ENCODE measurements around the gene HS3ST4. TPM values are rescaled to one million over a fixed set of nuclear protein-coding genes. Genes with fewer than 3 reads are reported as not detected.

HS3ST4 gene
- total RNA-seq, 1 experiment from 2014 or later = not detected

DNA sequence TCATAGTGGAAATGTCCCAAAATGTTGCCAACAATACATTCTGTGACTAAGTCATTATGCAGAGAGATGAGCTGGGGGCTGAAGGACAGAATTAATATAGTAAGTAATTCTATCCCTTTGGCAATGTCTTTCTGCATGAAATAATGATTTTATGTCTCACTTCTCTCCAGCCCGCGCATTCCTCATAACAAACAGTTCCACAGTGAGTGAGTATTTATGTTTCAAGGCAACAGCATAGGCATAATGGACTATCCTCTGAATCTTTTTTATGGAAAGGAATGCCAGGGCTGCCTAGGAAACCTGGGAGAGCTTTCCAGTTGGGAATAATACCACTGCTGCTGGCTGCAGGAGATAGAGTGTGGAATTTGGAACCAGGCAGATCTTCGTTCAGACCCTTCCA is 477.7 kb downstream of the HS3ST4 start:
- intact Hi-C loops (cut with micrococcal nuclease) = no loop called here
- TF ChIP-seq, protein P1, sequence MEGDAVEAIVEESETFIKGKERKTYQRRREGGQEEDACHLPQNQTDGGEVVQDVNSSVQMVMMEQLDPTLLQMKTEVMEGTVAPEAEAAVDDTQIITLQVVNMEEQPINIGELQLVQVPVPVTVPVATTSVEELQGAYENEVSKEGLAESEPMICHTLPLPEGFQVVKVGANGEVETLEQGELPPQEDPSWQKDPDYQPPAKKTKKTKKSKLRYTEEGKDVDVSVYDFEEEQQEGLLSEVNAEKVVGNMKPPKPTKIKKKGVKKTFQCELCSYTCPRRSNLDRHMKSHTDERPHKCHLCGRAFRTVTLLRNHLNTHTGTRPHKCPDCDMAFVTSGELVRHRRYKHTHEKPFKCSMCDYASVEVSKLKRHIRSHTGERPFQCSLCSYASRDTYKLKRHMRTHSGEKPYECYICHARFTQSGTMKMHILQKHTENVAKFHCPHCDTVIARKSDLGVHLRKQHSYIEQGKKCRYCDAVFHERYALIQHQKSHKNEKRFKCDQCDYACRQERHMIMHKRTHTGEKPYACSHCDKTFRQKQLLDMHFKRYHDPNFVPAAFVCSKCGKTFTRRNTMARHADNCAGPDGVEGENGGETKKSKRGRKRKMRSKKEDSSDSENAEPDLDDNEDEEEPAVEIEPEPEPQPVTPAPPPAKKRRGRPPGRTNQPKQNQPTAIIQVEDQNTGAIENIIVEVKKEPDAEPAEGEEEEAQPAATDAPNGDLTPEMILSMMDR (IDR thresholded peaks at IDR 0.05; ENCODE audit: unreplicated experiment) = no peak
- POLR2A ChIA-PET = no interaction called here
- H3K9me3 Mint-ChIP-seq (ENCODE audit: unreplicated experiment) = peaks cover 46% of the 10 kb centered on the region
- no peaks in the 10 kb centered on the region for H3K4me1 Mint-ChIP-seq (ENCODE audit: insufficient read depth, unreplicated experiment)
- no peak overlapping the region for H3K4me3 Mint-ChIP-seq (ENCODE audit: unreplicated experiment)
- no TSS peak for BruUV-seq (replicated peaks)
- no peak for DNase-seq (ENCODE audit: unreplicated experiment)
- no peaks in the 10 kb centered on the region for H3K27me3 Mint-ChIP-seq (ENCODE audit: insufficient read depth, unreplicated experiment)
- no peak overlapping the region for H3K27ac Mint-ChIP-seq (ENCODE audit: low read depth, unreplicated experiment)
- H3K36me3 Mint-ChIP-seq (ENCODE audit: insufficient read depth, unreplicated experiment) = no peaks in the 10 kb centered on the region
- CTCF ChIA-PET = no interaction called here

GRCh38 chr16:26175944-26176343 is 484.2 kb downstream of the HS3ST4 start:
- BruUV-seq (replicated peaks) = no TSS peak
- peaks cover 51% of the 10 kb centered on the region for H3K9me3 Mint-ChIP-seq (ENCODE audit: unreplicated experiment)
- no peaks in the 10 kb centered on the region for H3K4me1 Mint-ChIP-seq (ENCODE audit: insufficient read depth, unreplicated experiment)
- H3K4me3 Mint-ChIP-seq (ENCODE audit: unreplicated experiment) = no peak overlapping the region
- intact Hi-C loops (cut with micrococcal nuclease) = no loop called here
- H3K27ac Mint-ChIP-seq (ENCODE audit: low read depth, unreplicated experiment) = no peak overlapping the region
- no peaks in the 10 kb centered on the region for H3K36me3 Mint-ChIP-seq (ENCODE audit: insufficient read depth, unreplicated experiment)
- ChIA-PET CTCF (interaction anchor here (0.6 kb wide), 1 partner anchor 240 kb away, joined by 3 read pairs; no protein-coding TSS in a partner anchor), POLR2A (no interaction called here)
- DNase-seq (ENCODE audit: unreplicated experiment) = no peak
- no peaks in the 10 kb centered on the region for H3K27me3 Mint-ChIP-seq (ENCODE audit: insufficient read depth, unreplicated experiment)
- TF ChIP-seq, protein P1 (IDR thresholded peaks at IDR 0.05; ENCODE audit: unreplicated experiment) = no peak

DNA sequence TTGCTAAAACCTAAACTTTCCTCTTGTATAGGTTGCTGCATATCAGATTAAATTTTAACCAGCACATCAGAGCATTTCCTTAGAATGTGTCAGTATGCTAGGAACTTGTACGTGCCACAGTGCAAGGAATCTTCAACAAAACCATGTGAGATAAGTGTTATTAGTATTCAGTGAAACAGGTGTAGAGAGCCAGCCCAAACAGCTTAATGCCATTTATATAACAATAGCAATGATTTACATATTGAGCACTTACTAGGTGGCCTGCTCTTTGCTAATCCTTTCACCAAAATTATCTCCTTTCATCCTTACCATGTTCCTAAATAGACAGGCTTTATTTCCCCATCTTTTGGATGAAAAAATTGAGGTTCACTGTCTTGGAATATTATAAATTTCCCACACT is 485.7 kb downstream of the HS3ST4 start:
- BruUV-seq (replicated peaks) = no TSS peak
- Mint-ChIP-seq H3K27ac (ENCODE audit: low read depth, unreplicated experiment) (no peak overlapping the region), H3K36me3 (ENCODE audit: insufficient read depth, unreplicated experiment) (no peaks in the 10 kb centered on the region), H3K4me1 (ENCODE audit: insufficient read depth, unreplicated experiment) (no peaks in the 10 kb centered on the region), H3K4me3 (ENCODE audit: unreplicated experiment) (no peak overlapping the region), H3K27me3 (ENCODE audit: insufficient read depth, unreplicated experiment) (no peaks in the 10 kb centered on the region), H3K9me3 (ENCODE audit: unreplicated experiment) (peaks cover 46% of the 10 kb centered on the region)
- POLR2A ChIA-PET = no interaction called here
- TF ChIP-seq, protein P1 (IDR thresholded peaks at IDR 0.05; ENCODE audit: unreplicated experiment) = no peak
- CTCF ChIA-PET = interaction anchor here (0.6 kb wide), 1 partner anchor 954 kb away, joined by 3 read pairs; no protein-coding TSS in a partner anchor
- DNase-seq (ENCODE audit: unreplicated experiment) = no peak
- intact Hi-C loops (cut with micrococcal nuclease) = no loop called here

GRCh38 chr16:26178298-26178697 is 486.5 kb downstream of the HS3ST4 start:
- Mint-ChIP-seq H3K4me3 (ENCODE audit: unreplicated experiment) (no peak overlapping the region), H3K9me3 (ENCODE audit: unreplicated experiment) (peaks cover 46% of the 10 kb centered on the region), H3K4me1 (ENCODE audit: insufficient read depth, unreplicated experiment) (no peaks in the 10 kb centered on the region), H3K36me3 (ENCODE audit: insufficient read depth, unreplicated experiment) (no peaks in the 10 kb centered on the region), H3K27ac (ENCODE audit: low read depth, unreplicated experiment) (no peak overlapping the region), H3K27me3 (ENCODE audit: insufficient read depth, unreplicated experiment) (no peaks in the 10 kb centered on the region)
- ChIA-PET CTCF (interaction anchor here (0.6 kb wide), 1 partner anchor 953 kb away, joined by 3 read pairs; no protein-coding TSS in a partner anchor), POLR2A (no interaction called here)
- BruUV-seq (replicated peaks) = no TSS peak
- TF ChIP-seq, protein P1 (IDR thresholded peaks at IDR 0.05; ENCODE audit: unreplicated experiment) = no peak
- intact Hi-C loops (cut with micrococcal nuclease) = no loop called here
- DNase-seq (ENCODE audit: unreplicated experiment) = no peak
